Smooth muscle cell (in vitro differentiated cells): Measurements from ENCODE around the gene NAALAD2. TPM values are rescaled to one million over a fixed set of nuclear protein-coding genes. Genes with fewer than 3 reads are reported as not detected.

Experiments
- DNase-seq: peaks from one replicate; lab custom pipeline; 2025; ENCODE audit not compliant: unreplicated experiment; lab: John Stamatoyannopoulos, UW
- H2AFZ ChIP-seq: fragments of 200-600 bp; sonication (generic); 2 replicates; pipeline ENCODE4 v1.6.0; 2016; ENCODE audit warnings: antibody characterized with exemption, low read depth, mild to moderate bottlenecking
- H3F3A ChIP-seq: fragments of 200-600 bp; sonication (generic); 2 replicates; pipeline ENCODE4 v1.6.0; 2017; ENCODE audit warnings: antibody characterized with exemption, low read depth
- H3K27ac ChIP-seq: fragments of 200-600 bp; sonication (generic); 2 replicates; pipeline ENCODE4 v1.5.1; 2016; ENCODE audit warnings: low read depth, mild to moderate bottlenecking
- H3K27me3 ChIP-seq: fragments of 200-600 bp; sonication (generic); 2 replicates; pipeline ENCODE4 v1.6.1; 2016; ENCODE audit warnings: low read depth, mild to moderate bottlenecking
- H3K36me3 ChIP-seq: fragments of 200-600 bp; sonication (generic); 2 replicates; pipeline ENCODE4 v1.5.1; 2016; ENCODE audit warnings: low read depth
- H3K4me1 ChIP-seq: fragments of 200-600 bp; sonication (generic); 2 replicates; pipeline ENCODE4 v1.5.1; 2016; ENCODE audit warnings: low read depth
- H3K4me2 ChIP-seq: fragments of 200-600 bp; sonication (generic); 2 replicates; pipeline ENCODE4 v1.6.0; 2016; ENCODE audit warnings: mild to moderate bottlenecking
- H3K4me3 ChIP-seq: fragments of 200-600 bp; sonication (generic); 2 replicates; pipeline ENCODE4 v1.5.1; 2016; ENCODE audit warnings: mild to moderate bottlenecking
- H3K79me2 ChIP-seq: fragments of 200-600 bp; sonication (generic); 2 replicates; pipeline ENCODE4 v1.6.0; 2016; ENCODE audit warnings: low read depth, mild to moderate bottlenecking
- H3K9ac ChIP-seq: fragments of 200-600 bp; sonication (generic); 2 replicates; pipeline ENCODE4 v1.6.0; 2016; ENCODE audit warnings: low read depth
- H3K9me3 ChIP-seq: fragments of 200-600 bp; sonication (generic); replicated peaks from 2 replicates; pipeline ENCODE4 v1.5.1; 2016; ENCODE audit warnings: low read depth
- H4K20me1 ChIP-seq: fragments of 200-600 bp; sonication (generic); 2 replicates; pipeline ENCODE4 v1.6.0; 2016; ENCODE audit warnings: low read depth
- WGBS: methylation state at CpG from one replicate; pipeline ENCODE4 v1.1.7; 2016; ENCODE audit warnings: low lambda C conversion rate; 5-methylcytosine and 5-hydroxymethylcytosine counted together
- polyA plus RNA-seq: library from polyadenylated mRNA; unstranded; fragments of >200 nt; fragmentation: Nextera tagmentation; extraction: Ambion mirVana; gene quantifications from 2 replicates; pipeline ENCODE4 v1.2.1, GENCODE V29; 2016
- total RNA-seq: library from RNA; depleted of rRNA; stranded (reverse); fragments of >200 nt; gene quantifications from 2 replicates; pipeline ENCODE4 v1.2.3, GENCODE V29; 2014
- TF ChIP-seq, protein P1 (sequence below): fragments of 200-600 bp; sonication (generic); IDR thresholded peaks from 2 replicates; pipeline ENCODE4 v1.5.1; 2017; ENCODE audit warnings: borderline replicate concordance, mild to moderate bottlenecking, antibody characterized with exemption; ENCODE audit not compliant: insufficient read depth, poor library complexity, severe bottlenecking

NAALAD2 gene
- total and polyA plus RNA-seq, 2 experiments from 2014 or later = 1.3 to 9.6 TPM

DNA sequence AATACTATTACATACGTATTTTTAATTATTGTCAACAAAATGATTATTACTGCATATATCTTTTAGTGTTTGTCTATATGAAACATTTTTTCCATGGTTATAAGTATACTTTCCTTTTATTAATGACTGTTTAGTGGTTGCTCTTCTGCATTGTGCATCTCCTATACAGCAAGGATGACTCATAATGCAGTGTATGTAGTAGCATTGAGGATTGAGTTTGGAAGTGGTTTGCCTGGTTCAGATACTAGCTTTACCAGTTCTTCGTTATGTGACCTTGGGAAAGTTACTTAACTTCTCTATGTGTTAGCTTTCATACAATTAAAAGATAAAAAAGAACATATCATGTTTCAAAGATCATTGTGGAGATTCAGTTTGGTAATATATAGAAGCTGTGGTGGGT is 44.3 kb downstream of the NAALAD2 start:
- Histone ChIP-seq H3K27me3 (no peaks in the 10 kb centered on the region), H3K27ac (no peak overlapping the region), H3K4me1 (no peaks in the 10 kb centered on the region), H4K20me1 (no peaks in the 10 kb centered on the region), H3K9me3 (no peaks in the 10 kb centered on the region), H3F3A (no peaks in the 10 kb centered on the region), H2AFZ (no peak overlapping the region), H3K79me2 (no peaks in the 10 kb centered on the region), H3K36me3 (no peaks in the 10 kb centered on the region), H3K9ac (no peak overlapping the region), H3K4me3 (no peak overlapping the region), H3K4me2 (no peak overlapping the region)
- 83% methylated on average over 2 of the region's 2 CpGs for WGBS
- TF ChIP-seq, protein P1, sequence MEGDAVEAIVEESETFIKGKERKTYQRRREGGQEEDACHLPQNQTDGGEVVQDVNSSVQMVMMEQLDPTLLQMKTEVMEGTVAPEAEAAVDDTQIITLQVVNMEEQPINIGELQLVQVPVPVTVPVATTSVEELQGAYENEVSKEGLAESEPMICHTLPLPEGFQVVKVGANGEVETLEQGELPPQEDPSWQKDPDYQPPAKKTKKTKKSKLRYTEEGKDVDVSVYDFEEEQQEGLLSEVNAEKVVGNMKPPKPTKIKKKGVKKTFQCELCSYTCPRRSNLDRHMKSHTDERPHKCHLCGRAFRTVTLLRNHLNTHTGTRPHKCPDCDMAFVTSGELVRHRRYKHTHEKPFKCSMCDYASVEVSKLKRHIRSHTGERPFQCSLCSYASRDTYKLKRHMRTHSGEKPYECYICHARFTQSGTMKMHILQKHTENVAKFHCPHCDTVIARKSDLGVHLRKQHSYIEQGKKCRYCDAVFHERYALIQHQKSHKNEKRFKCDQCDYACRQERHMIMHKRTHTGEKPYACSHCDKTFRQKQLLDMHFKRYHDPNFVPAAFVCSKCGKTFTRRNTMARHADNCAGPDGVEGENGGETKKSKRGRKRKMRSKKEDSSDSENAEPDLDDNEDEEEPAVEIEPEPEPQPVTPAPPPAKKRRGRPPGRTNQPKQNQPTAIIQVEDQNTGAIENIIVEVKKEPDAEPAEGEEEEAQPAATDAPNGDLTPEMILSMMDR = no peak
- DNase-seq = no peak

DNA sequence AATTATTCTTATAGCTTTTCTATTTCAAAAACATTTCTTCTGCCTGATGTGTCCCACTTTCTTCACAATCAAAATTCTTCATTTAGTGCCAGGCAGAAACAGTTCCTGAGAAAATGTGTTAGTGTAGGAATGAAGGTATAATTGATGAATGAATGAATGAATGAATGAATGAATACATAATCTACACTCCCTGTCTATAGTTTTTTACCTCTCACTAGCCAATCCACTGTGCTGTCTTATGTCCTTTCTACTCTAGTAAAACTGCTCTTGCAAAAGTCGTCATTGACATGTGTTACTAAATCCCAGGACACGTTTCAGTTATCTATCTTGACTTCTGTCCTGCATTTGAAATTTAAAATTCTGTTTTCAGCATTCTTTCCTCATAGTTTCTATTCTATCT is 45.5 kb downstream of the NAALAD2 start:
- WGBS = 55% methylated on average over 2 of the region's 2 CpGs
- TF ChIP-seq, protein P1 = no peak

DNA sequence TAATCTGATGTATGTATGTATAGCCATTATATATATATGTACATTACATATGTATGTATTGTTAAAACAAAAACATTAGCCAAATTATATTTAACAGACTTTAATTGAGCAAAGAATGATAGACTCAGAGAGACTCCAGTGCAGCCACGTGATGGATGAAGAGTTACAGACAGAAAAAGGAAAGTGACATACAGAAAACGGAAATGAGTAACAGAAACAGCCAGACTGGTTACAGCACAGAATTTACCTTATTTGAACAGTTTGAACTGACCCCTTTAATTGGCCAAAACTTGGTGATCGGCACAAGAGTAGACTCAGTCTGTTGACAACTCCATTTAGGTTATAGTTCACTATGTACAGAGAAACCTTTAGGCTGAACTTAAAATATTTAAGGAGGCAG is 53.4 kb downstream of the NAALAD2 start:
- WGBS = 91% methylated on average over 3 of the region's 3 CpGs
- no peaks in the 10 kb centered on the region for H3K9me3 ChIP-seq
- no peaks in the 10 kb centered on the region for H4K20me1 ChIP-seq
- DNase-seq = no peak
- no peaks in the 10 kb centered on the region for H3K27me3 ChIP-seq
- H3K79me2 ChIP-seq = no peaks in the 10 kb centered on the region
- H3K36me3 ChIP-seq = no peaks in the 10 kb centered on the region
- H3K27ac ChIP-seq = no peak overlapping the region
- H3K9ac ChIP-seq = no peak overlapping the region
- no peak overlapping the region for H3K4me3 ChIP-seq
- no peak overlapping the region for H2AFZ ChIP-seq
- TF ChIP-seq, protein P1 = no peak
- no peak overlapping the region for H3K4me2 ChIP-seq
- no peaks in the 10 kb centered on the region for H3F3A ChIP-seq
- no peaks in the 10 kb centered on the region for H3K4me1 ChIP-seq

More for the DNA sequence above, 45.5 kb downstream of the NAALAD2 start:
- no peak overlapping the region for H3K27ac ChIP-seq
- H3F3A ChIP-seq = no peaks in the 10 kb centered on the region
- H3K9ac ChIP-seq = no peak overlapping the region
- no peaks in the 10 kb centered on the region for H3K79me2 ChIP-seq
- no peaks in the 10 kb centered on the region for H3K4me1 ChIP-seq
- no peak overlapping the region for H2AFZ ChIP-seq
- H3K4me2 ChIP-seq = no peak overlapping the region
- no peaks in the 10 kb centered on the region for H3K27me3 ChIP-seq
- H3K4me3 ChIP-seq = no peak overlapping the region
- DNase-seq = no peak
- H3K36me3 ChIP-seq = no peaks in the 10 kb centered on the region
- H3K9me3 ChIP-seq = no peaks in the 10 kb centered on the region
- no peaks in the 10 kb centered on the region for H4K20me1 ChIP-seq

DNA sequence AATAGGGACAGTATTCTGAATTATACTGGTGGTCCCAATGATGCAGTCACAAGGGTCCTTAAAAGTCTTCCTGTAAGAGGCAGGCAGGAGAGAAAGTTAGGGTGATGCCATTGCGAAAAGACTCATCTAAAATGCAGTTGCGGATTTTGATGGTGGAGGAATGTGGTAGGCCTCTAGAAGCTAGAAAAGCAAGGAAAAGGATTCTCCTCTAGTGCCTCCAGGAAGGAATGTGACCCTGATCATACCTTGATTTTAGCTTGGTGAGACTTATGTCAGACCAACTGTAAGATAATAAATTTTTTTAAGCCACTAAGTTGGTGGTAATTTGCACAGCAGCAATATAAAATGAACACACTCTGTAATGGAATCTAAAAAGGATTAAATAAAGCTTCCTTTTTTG is 54.5 kb downstream of the NAALAD2 start:
- Histone ChIP-seq H3K27me3 (no peaks in the 10 kb centered on the region), H2AFZ (no peak overlapping the region), H3K9ac (no peak overlapping the region), H3K4me2 (no peak overlapping the region), H3K79me2 (no peaks in the 10 kb centered on the region), H3F3A (no peaks in the 10 kb centered on the region), H3K27ac (no peak overlapping the region), H3K4me1 (no peaks in the 10 kb centered on the region), H4K20me1 (no peaks in the 10 kb centered on the region), H3K4me3 (no peak overlapping the region), H3K36me3 (no peaks in the 10 kb centered on the region), H3K9me3 (no peaks in the 10 kb centered on the region)
- DNase-seq = no peak
- 91% methylated on average over 2 of the region's 2 CpGs for WGBS
- TF ChIP-seq, protein P1 = no peak
